CD4-positive, alpha-beta memory T cell (primary cell): ENCODE results near the gene SPTSSA. TPM values are rescaled to one million over a fixed set of nuclear protein-coding genes. Genes with fewer than 3 reads are reported as not detected.
"Not testable (repeated sequence)": the region's sequence is repeated elsewhere in the genome, so short reads cannot be mapped to it uniquely, and the experiment has no call there.

Experiments used
- CTCF ChIA-PET: fragments of 350-600 bp; sonication (Branson Sonifier 250); formaldehyde crosslinking; loops from one replicate; lab custom pipeline; 2021; ENCODE audit warnings: inconsistent platforms; ENCODE audit not compliant: partially characterized antibody; lab: Charles Lee
- POLR2A ChIA-PET: fragments of 350-600 bp; sonication (Branson Sonifier 250); formaldehyde crosslinking; loops from one replicate; lab custom pipeline; 2021; ENCODE audit not compliant: partially characterized antibody; lab: Charles Lee
- DNase-seq, 5 donors: peaks; one replicate each; pipeline versions ENCODE4 v3.0.0 to v3.0.0-alpha.2; 2020 to 2022; ENCODE audit warnings: mixed read lengths in 1 of 5
- H3K27ac ChIP-seq: one replicate; pipeline ENCODE4 v1.7.0; 2013; ENCODE audit warnings: low read depth, low read length
- H3K27me3 ChIP-seq: 2 replicates; pipeline ENCODE4 v1.7.0; 2013; ENCODE audit warnings: mild to moderate bottlenecking, low read length, moderate library complexity; ENCODE audit not compliant: insufficient read depth
- H3K36me3 ChIP-seq: 2 replicates; pipeline ENCODE4 v1.7.0; 2013; ENCODE audit warnings: mild to moderate bottlenecking, low read length, moderate library complexity; ENCODE audit not compliant: insufficient read depth
- H3K4me1 ChIP-seq: 2 replicates; pipeline ENCODE4 v1.7.0; 2013; ENCODE audit warnings: mild to moderate bottlenecking, low read length, moderate library complexity; ENCODE audit not compliant: insufficient read depth
- H3K4me3 ChIP-seq, 2 donors: one replicate each; pipeline ENCODE4 v1.7.0; 2013; ENCODE audit warnings: low read length in 2 of 2, mild to moderate bottlenecking in 1 of 2
- H3K9me3 ChIP-seq, 2 donors: one replicate each; pipeline ENCODE4 v1.7.0; 2013; ENCODE audit warnings: low read length in 2 of 2, control low read depth in 1 of 2; ENCODE audit not compliant: control insufficient read depth in 1 of 2
- H3K27ac Mint-ChIP-seq, 7 donors: one replicate each; pipeline ENCODE4 v1.8.0; 2020 to 2021; ENCODE audit warnings: mixed read lengths in 7 of 7, mild to moderate bottlenecking in 6 of 7, inconsistent platforms in 3 of 7, moderate library complexity in 3 of 7
- H3K27me3 Mint-ChIP-seq, 2 donors: one replicate each; pipeline ENCODE4 v1.8.0; 2020 to 2021; ENCODE audit warnings: mixed read lengths in 2 of 2
- H3K36me3 Mint-ChIP-seq, 2 donors: one replicate each; pipeline ENCODE4 v1.8.0; 2020 to 2021; ENCODE audit warnings: mixed read lengths in 2 of 2, inconsistent platforms in 1 of 2, mild to moderate bottlenecking in 1 of 2
- H3K4me1 Mint-ChIP-seq, 4 donors: one replicate each; pipeline ENCODE4 v1.8.0; 2020 to 2021; ENCODE audit warnings: mixed read lengths in 4 of 4, mild to moderate bottlenecking in 1 of 4
- H3K4me3 Mint-ChIP-seq, 8 donors: one replicate each; pipeline ENCODE4 v1.8.0; 2020 to 2021; ENCODE audit warnings: mixed read lengths in 8 of 8, mild to moderate bottlenecking in 7 of 8, moderate library complexity in 6 of 8, inconsistent platforms in 3 of 8
- H3K9me3 Mint-ChIP-seq, 8 donors: one replicate each; pipeline ENCODE4 v1.8.0; 2020 to 2021; ENCODE audit warnings: mixed read lengths in 8 of 8, mild to moderate bottlenecking in 5 of 8, inconsistent platforms in 3 of 8, moderate library complexity in 1 of 8
- intact Hi-C: fragments of 100-400 bp; cut with micrococcal nuclease; formaldehyde crosslinking; loops from one replicate; pipeline ENCODE4 v1.15.1; 2023
- polyA plus RNA-seq, 2 donors: library from polyadenylated mRNA; unstranded; fragments of 300-500 nt; fragmentation: Illumina TruSeq; gene quantifications; one replicate each; pipeline ENCODE4 v1.2.3, GENCODE V29; 2021
- total RNA-seq, 2 experiments: library from RNA; stranded (reverse); gene quantifications; one replicate each; pipeline ENCODE4 v1.2.3, GENCODE V29; 2021

The SPTSSA gene
- 1 to 10 TPM; 2.1 to 3.0 TPM for total RNA-seq
- polyA plus RNA-seq, result 1 to 10 TPM; 7.6 to 9.5 TPM

- Mint-ChIP-seq H3K27me3 (no peaks in the 10 kb centered on the region), H3K4me1 (peaks cover 11 to 20% (median 16%) of the 10 kb centered on the region in 4 donors), H3K27ac (peak within 1 kb of the TSS; percentile 80 to 98 (median 94)), H3K9me3 (no peaks in the 10 kb centered on the region), H3K36me3 (peaks cover 0 to 3% of the 10 kb centered on the region in 2 donors), H3K4me3 (peak within 1 kb of the TSS; percentile 90 to 95 (median 94))
- intact Hi-C loops, result loop anchor here (2.0 to 5.0 kb wide), 3 partner anchors 75 to 660 kb away; partner anchors contain the start of genes EAPP, PRORP and SNX6
- Histone ChIP-seq H3K36me3 (no peaks in the 10 kb centered on the region), H3K27ac (peak within 1 kb of the TSS; percentile 59), H3K9me3 (no peaks in the 10 kb centered on the region), H3K27me3 (no peaks in the 10 kb centered on the region), H3K4me3 (peak within 1 kb of the TSS; percentile 43 to 51), H3K4me1 (peaks cover 20% of the 10 kb centered on the region)
- ChIA-PET POLR2A (interaction anchor here (1.0 kb wide), 1 partner anchor 9 kb away, joined by 3 read pairs; no protein-coding TSS in a partner anchor), CTCF (no interaction called here)
- peak; percentile 79 to 84 (median 81) for DNase-seq
These were observed at the start of gene SPTSSA for GRCh38 chr14:34462132-34462893. TSS of gene SPTSSA (minus strand) at chr14:34462240. CDS start at chr14:34462207, 33 bp downstream.

GRCh38 chr14:34507884-34508283 lies 45.8 kb upstream of the SPTSSA start:
- no peaks in the 10 kb centered on the region for H3K9me3 ChIP-seq

GRCh38 chr14:34507459-34507858 lies 45.4 kb upstream of the SPTSSA start:
- H3K27me3 ChIP-seq, result no peaks in the 10 kb centered on the region
- Mint-ChIP-seq H3K27ac (no peak overlapping the region), H3K9me3 (no peaks in the 10 kb centered on the region), H3K36me3 (no peaks in the 10 kb centered on the region), H3K4me3 (no peak overlapping the region), H3K27me3 (no peaks in the 10 kb centered on the region), H3K4me1 (no peaks in the 10 kb centered on the region)
- intact Hi-C loops, result no loop called here
- H3K27ac ChIP-seq, result no peak overlapping the region
- DNase-seq, result no peak
- no peaks in the 10 kb centered on the region for H3K4me1 ChIP-seq
- H3K9me3 ChIP-seq, result no peaks in the 10 kb centered on the region
- H3K4me3 ChIP-seq, result no peak overlapping the region
- ChIA-PET POLR2A (no interaction called here), CTCF (no interaction called here)
- no peaks in the 10 kb centered on the region for H3K36me3 ChIP-seq

More at GRCh38 chr14:34507884-34508283, 45.8 kb upstream of the SPTSSA start:
- no peak overlapping the region for H3K27ac ChIP-seq
- no peak overlapping the region for H3K27ac Mint-ChIP-seq
- DNase-seq, result no peak
- no peak overlapping the region for H3K4me3 ChIP-seq
- POLR2A ChIA-PET, result no interaction called here
- CTCF ChIA-PET, result no interaction called here
- H3K36me3 Mint-ChIP-seq, result no peaks in the 10 kb centered on the region
- H3K27me3 Mint-ChIP-seq, result no peaks in the 10 kb centered on the region
- intact Hi-C loops, result no loop called here
- no peaks in the 10 kb centered on the region for H3K9me3 Mint-ChIP-seq
- H3K36me3 ChIP-seq, result no peaks in the 10 kb centered on the region
- H3K27me3 ChIP-seq, result no peaks in the 10 kb centered on the region
- H3K4me1 ChIP-seq, result no peaks in the 10 kb centered on the region
- H3K4me3 Mint-ChIP-seq, result no peak overlapping the region
- no peaks in the 10 kb centered on the region for H3K4me1 Mint-ChIP-seq

- H3K27me3 ChIP-seq, H3K9me3 ChIP-seq, DNase-seq, H3K36me3 Mint-ChIP-seq, H3K36me3 ChIP-seq, H3K9me3 Mint-ChIP-seq, H3K27ac ChIP-seq, H3K27ac Mint-ChIP-seq, CTCF ChIA-PET, intact Hi-C loops, H3K4me1 Mint-ChIP-seq, H3K27me3 Mint-ChIP-seq, POLR2A ChIA-PET, H3K4me3 ChIP-seq, H3K4me1 ChIP-seq, H3K4me3 Mint-ChIP-seq: not testable (repeated sequence)
These were observed 43.1 kb upstream of the SPTSSA start for GRCh38 chr14:34505124-34505491.

GRCh38 chr14:34504027-34504426 lies 42.0 kb upstream of the SPTSSA start:
- POLR2A ChIA-PET, H3K27ac ChIP-seq, H3K27ac Mint-ChIP-seq, H3K27me3 Mint-ChIP-seq, H3K36me3 ChIP-seq, H3K4me1 ChIP-seq, intact Hi-C loops, DNase-seq, H3K36me3 Mint-ChIP-seq, H3K4me1 Mint-ChIP-seq, H3K27me3 ChIP-seq, H3K4me3 ChIP-seq, CTCF ChIA-PET, H3K9me3 Mint-ChIP-seq, H3K9me3 ChIP-seq, H3K4me3 Mint-ChIP-seq: not testable (repeated sequence)

GRCh38 chr14:34502545-34503225 lies 40.6 kb upstream of the SPTSSA start:
- Histone ChIP-seq H3K36me3 (no peaks in the 10 kb centered on the region), H3K9me3 (no peaks in the 10 kb centered on the region), H3K4me3 (no peak overlapping the region), H3K27me3 (no peaks in the 10 kb centered on the region), H3K4me1 (no peaks in the 10 kb centered on the region), H3K27ac (no peak overlapping the region)
- ChIA-PET CTCF (no interaction called here), POLR2A (no interaction called here)
- intact Hi-C loops, result no loop called here
- Mint-ChIP-seq H3K4me3 (no peak overlapping the region), H3K4me1 (no peaks in the 10 kb centered on the region), H3K9me3 (no peaks in the 10 kb centered on the region), H3K27me3 (no peaks in the 10 kb centered on the region), H3K36me3 (no peaks in the 10 kb centered on the region), H3K27ac (no peak overlapping the region)
- no peak for DNase-seq

GRCh38 chr14:34502001-34502400 lies 40.0 kb upstream of the SPTSSA start:
- intact Hi-C loops, result no loop called here
- Histone ChIP-seq H3K27me3 (no peaks in the 10 kb centered on the region), H3K36me3 (no peaks in the 10 kb centered on the region), H3K4me3 (no peak overlapping the region), H3K27ac (no peak overlapping the region), H3K4me1 (no peaks in the 10 kb centered on the region), H3K9me3 (no peaks in the 10 kb centered on the region)
- H3K36me3 Mint-ChIP-seq, result no peaks in the 10 kb centered on the region
- ChIA-PET CTCF (no interaction called here), POLR2A (no interaction called here)
- no peaks in the 10 kb centered on the region for H3K27me3 Mint-ChIP-seq
- H3K4me1 Mint-ChIP-seq, result no peaks in the 10 kb centered on the region
- no peak overlapping the region for H3K4me3 Mint-ChIP-seq
- DNase-seq, result no peak
- H3K27ac Mint-ChIP-seq, result no peak overlapping the region
- H3K9me3 Mint-ChIP-seq, result no peaks in the 10 kb centered on the region
